ENCODE results near the gene PRPS1L1.

Gene PRPS1L1

DNA sequence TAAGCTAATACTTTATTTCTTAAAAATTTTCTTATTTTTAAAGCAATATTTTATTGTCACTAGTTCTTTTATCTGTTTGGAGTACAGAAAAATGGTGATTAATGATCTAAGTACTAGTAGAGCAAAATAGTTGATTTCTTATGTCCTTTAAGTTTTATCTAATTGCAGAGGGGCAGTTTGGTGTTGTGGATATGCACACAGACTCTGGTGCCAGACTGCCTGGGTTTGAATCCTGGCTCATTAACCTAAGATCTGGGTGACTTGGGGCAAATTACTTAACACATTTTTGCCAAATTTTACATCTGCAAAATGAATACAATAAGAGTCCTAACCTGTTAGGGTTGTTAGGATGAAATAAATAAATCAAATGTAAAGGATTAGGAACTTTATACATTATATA, 10.7 kb upstream of the PRPS1L1 start:
- Histone ChIP-seq H2BK120ac (ENCODE audit: insufficient read depth, low read length, poor library complexity) (no peak overlapping the region), H4K12ac (ENCODE audit: low read depth, low read length) (no peak overlapping the region), H3K27ac (ENCODE audit: low read depth, low read length) (no peak overlapping the region), H3K4ac (ENCODE audit: low read depth, low read length) (no peak overlapping the region), H2BK5ac (ENCODE audit: low read depth, low read length, poor library complexity) (no peak overlapping the region), H2AK5ac (ENCODE audit: low read length) (no peak overlapping the region), H4K8ac (ENCODE audit: low read depth, low read length) (no peak overlapping the region), H3K4me3 (ENCODE audit: low read depth, low read length) (no peak overlapping the region), H3K23ac (ENCODE audit: low read length) (no peak overlapping the region), H2AFZ (ENCODE audit: insufficient read depth, low read length, poor library complexity) (no peak overlapping the region), H3K79me2 (ENCODE audit: control insufficient read depth, insufficient read depth, low read length, poor library complexity) (no peaks in the 10 kb centered on the region), H3K4me1 (ENCODE audit: control insufficient read depth in 1 of 2, insufficient read depth in 2 of 2, low read length in 2 of 2) (no peaks in the 10 kb centered on the region), H3K27me3 (ENCODE audit: insufficient read depth, low read length) (no peaks in the 10 kb centered on the region), H2BK12ac (ENCODE audit: low read length) (no peak overlapping the region), H3K79me1 (ENCODE audit: low read length) (no peaks in the 10 kb centered on the region), H4K91ac (ENCODE audit: low read depth, low read length) (no peak overlapping the region), H3K36me3 (ENCODE audit: control insufficient read depth in 1 of 2, insufficient read depth in 2 of 2, low read length in 2 of 2) (no peaks in the 10 kb centered on the region), H3K9me3 (ENCODE audit: insufficient read depth, low read depth, low read length) (no peaks in the 10 kb centered on the region), H3K18ac (ENCODE audit: low read length) (no peak overlapping the region), H3K14ac (ENCODE audit: low read length) (no peak overlapping the region), H3K4me2 (ENCODE audit: low read length) (no peak overlapping the region), H3K9ac (ENCODE audit: low read length) (no peak overlapping the region)
- DNase-seq, result no peak

GRCh38 chr7:18037609-18038008, 10.0 kb upstream of the PRPS1L1 start:
- Histone ChIP-seq H2AK5ac (ENCODE audit: low read length) (no peak overlapping the region), H3K9ac (ENCODE audit: low read length) (no peak overlapping the region), H3K4me2 (ENCODE audit: low read length) (no peak overlapping the region), H3K79me2 (ENCODE audit: control insufficient read depth, insufficient read depth, low read length, poor library complexity) (no peaks in the 10 kb centered on the region), H3K79me1 (ENCODE audit: low read length) (no peaks in the 10 kb centered on the region), H3K27ac (ENCODE audit: low read depth, low read length) (no peak overlapping the region), H3K9me3 (ENCODE audit: insufficient read depth, low read depth, low read length) (no peaks in the 10 kb centered on the region), H3K23ac (ENCODE audit: low read length) (no peak overlapping the region), H3K4me1 (ENCODE audit: control insufficient read depth in 1 of 2, insufficient read depth in 2 of 2, low read length in 2 of 2) (no peaks in the 10 kb centered on the region), H4K91ac (ENCODE audit: low read depth, low read length) (no peak overlapping the region), H3K36me3 (ENCODE audit: control insufficient read depth in 1 of 2, insufficient read depth in 2 of 2, low read length in 2 of 2) (no peaks in the 10 kb centered on the region), H4K12ac (ENCODE audit: low read depth, low read length) (no peak overlapping the region), H3K4ac (ENCODE audit: low read depth, low read length) (no peak overlapping the region), H3K14ac (ENCODE audit: low read length) (no peak overlapping the region), H3K27me3 (ENCODE audit: insufficient read depth, low read length) (no peaks in the 10 kb centered on the region), H2BK5ac (ENCODE audit: low read depth, low read length, poor library complexity) (no peak overlapping the region), H2BK120ac (ENCODE audit: insufficient read depth, low read length, poor library complexity) (no peak overlapping the region), H4K8ac (ENCODE audit: low read depth, low read length) (no peak overlapping the region), H3K4me3 (ENCODE audit: low read depth, low read length) (no peak overlapping the region), H2AFZ (ENCODE audit: insufficient read depth, low read length, poor library complexity) (no peak overlapping the region), H2BK12ac (ENCODE audit: low read length) (no peak overlapping the region), H3K18ac (ENCODE audit: low read length) (no peak overlapping the region)
- WGBS (ENCODE audit: extremely low coverage, insufficient coverage, insufficient read length), result no CpG with 5 or more reads among the region's 3 CpGs
- DNase-seq, result no peak

DNA sequence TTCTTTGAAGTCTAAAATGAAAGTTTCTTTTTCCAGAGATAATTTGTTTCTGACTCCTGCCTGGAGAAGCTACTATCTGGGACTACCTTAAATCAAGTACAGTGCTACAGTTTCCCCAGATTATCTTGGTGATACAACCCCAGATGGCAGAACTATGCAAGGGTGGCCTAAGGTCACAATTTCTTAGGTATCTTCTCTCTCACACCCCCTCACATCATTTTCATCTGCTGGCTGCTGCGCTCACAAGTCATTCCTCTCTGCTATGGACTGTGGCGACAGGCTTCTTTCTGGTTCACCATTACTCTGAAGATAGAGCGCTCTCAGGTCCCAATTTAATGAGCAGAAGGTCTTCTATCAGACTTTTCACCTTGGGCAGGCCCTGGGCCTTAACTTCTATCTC, 9.1 kb upstream of the PRPS1L1 start:
- no CpG with 5 or more reads among the region's 3 CpGs for WGBS (ENCODE audit: extremely low coverage, insufficient coverage, insufficient read length)
- Histone ChIP-seq H2AFZ (ENCODE audit: insufficient read depth, low read length, poor library complexity) (no peak overlapping the region), H3K79me1 (ENCODE audit: low read length) (no peaks in the 10 kb centered on the region), H3K23ac (ENCODE audit: low read length) (no peak overlapping the region), H2AK5ac (ENCODE audit: low read length) (no peak overlapping the region), H3K79me2 (ENCODE audit: control insufficient read depth, insufficient read depth, low read length, poor library complexity) (no peaks in the 10 kb centered on the region), H2BK5ac (ENCODE audit: low read depth, low read length, poor library complexity) (no peak overlapping the region), H3K9ac (ENCODE audit: low read length) (no peak overlapping the region), H3K4me2 (ENCODE audit: low read length) (no peak overlapping the region), H3K18ac (ENCODE audit: low read length) (no peak overlapping the region), H3K27ac (ENCODE audit: low read depth, low read length) (no peak overlapping the region), H2BK12ac (ENCODE audit: low read length) (no peak overlapping the region), H3K14ac (ENCODE audit: low read length) (no peak overlapping the region), H2BK120ac (ENCODE audit: insufficient read depth, low read length, poor library complexity) (no peak overlapping the region), H3K4me1 (ENCODE audit: control insufficient read depth in 1 of 2, insufficient read depth in 2 of 2, low read length in 2 of 2) (no peaks in the 10 kb centered on the region), H4K12ac (ENCODE audit: low read depth, low read length) (no peak overlapping the region), H3K4ac (ENCODE audit: low read depth, low read length) (no peak overlapping the region), H3K9me3 (ENCODE audit: insufficient read depth, low read depth, low read length) (no peaks in the 10 kb centered on the region), H3K4me3 (ENCODE audit: low read depth, low read length) (no peak overlapping the region), H3K27me3 (ENCODE audit: insufficient read depth, low read length) (no peaks in the 10 kb centered on the region), H4K8ac (ENCODE audit: low read depth, low read length) (no peak overlapping the region), H3K36me3 (ENCODE audit: control insufficient read depth in 1 of 2, insufficient read depth in 2 of 2, low read length in 2 of 2) (no peaks in the 10 kb centered on the region), H4K91ac (ENCODE audit: low read depth, low read length) (no peak overlapping the region)
- DNase-seq, result no peak

DNA sequence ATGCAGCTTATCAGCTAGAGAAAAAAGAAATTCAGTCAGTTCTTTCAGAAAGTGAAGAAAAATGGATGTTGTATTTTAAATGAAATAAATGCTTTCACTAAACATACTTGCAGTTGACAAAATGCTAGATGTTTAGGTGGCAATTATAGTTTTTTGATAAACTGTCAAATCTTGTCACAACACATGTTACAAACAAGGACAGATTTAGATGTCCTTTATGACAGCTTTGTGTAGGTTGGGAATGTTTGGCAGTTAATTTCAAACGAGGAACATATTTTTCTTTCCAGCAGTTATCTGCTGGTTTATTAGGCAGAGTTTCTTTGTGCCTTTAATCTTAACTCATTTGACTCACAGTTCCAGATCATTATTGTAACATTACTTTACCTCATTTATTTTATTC, 3.1 kb upstream of the PRPS1L1 start:
- H3K9ac ChIP-seq (ENCODE audit: low read length), result no peak overlapping the region
- H3K4me2 ChIP-seq (ENCODE audit: low read length), result no peak overlapping the region
- H3K27me3 ChIP-seq (ENCODE audit: insufficient read depth, low read length), result no peaks in the 10 kb centered on the region
- WGBS (ENCODE audit: extremely low coverage, insufficient coverage, insufficient read length), result no CpG with 5 or more reads among the region's 1 CpG
- no peak overlapping the region for H3K18ac ChIP-seq (ENCODE audit: low read length)
- H3K79me1 ChIP-seq (ENCODE audit: low read length), result no peaks in the 10 kb centered on the region
- no peaks in the 10 kb centered on the region for H3K9me3 ChIP-seq (ENCODE audit: insufficient read depth, low read depth, low read length)
- H2AFZ ChIP-seq (ENCODE audit: insufficient read depth, low read length, poor library complexity), result no peak overlapping the region
- H3K4ac ChIP-seq (ENCODE audit: low read depth, low read length), result no peak overlapping the region
- no peak for DNase-seq
- H2AK5ac ChIP-seq (ENCODE audit: low read length), result no peak overlapping the region
- H2BK12ac ChIP-seq (ENCODE audit: low read length), result no peak overlapping the region
- H4K8ac ChIP-seq (ENCODE audit: low read depth, low read length), result no peak overlapping the region
- no peak overlapping the region for H2BK120ac ChIP-seq (ENCODE audit: insufficient read depth, low read length, poor library complexity)
- H4K91ac ChIP-seq (ENCODE audit: low read depth, low read length), result no peak overlapping the region
- H3K36me3 ChIP-seq (ENCODE audit: control insufficient read depth in 1 of 2, insufficient read depth in 2 of 2, low read length in 2 of 2), result no peaks in the 10 kb centered on the region
- no peak overlapping the region for H3K14ac ChIP-seq (ENCODE audit: low read length)
- no peak overlapping the region for H3K4me3 ChIP-seq (ENCODE audit: low read depth, low read length)
- no peaks in the 10 kb centered on the region for H3K79me2 ChIP-seq (ENCODE audit: control insufficient read depth, insufficient read depth, low read length, poor library complexity)
- H2BK5ac ChIP-seq (ENCODE audit: low read depth, low read length, poor library complexity), result no peak overlapping the region
- H3K27ac ChIP-seq (ENCODE audit: low read depth, low read length), result no peak overlapping the region
- H3K23ac ChIP-seq (ENCODE audit: low read length), result no peak overlapping the region
- H3K4me1 ChIP-seq (ENCODE audit: control insufficient read depth in 1 of 2, insufficient read depth in 2 of 2, low read length in 2 of 2), result no peaks in the 10 kb centered on the region
- H4K12ac ChIP-seq (ENCODE audit: low read depth, low read length), result no peak overlapping the region
